Choroid plexus epithelial cell (primary cell): Measurements from ENCODE around the gene EIF2AK2.
A peak's percentile ranks its signal among the peaks of the same experiment; 100 is the strongest.

Experiments
- DNase-seq: peaks from one replicate; pipeline ENCODE4 v3.0.0-alpha.2; 2010; ENCODE audit warnings: low read depth
- H3K4me3 ChIP-seq: 2 replicates; pipeline ENCODE4 v1.5.1; 2011; ENCODE audit warnings: low read depth, mild to moderate bottlenecking, control low read depth, low read length, moderate library complexity
- TF ChIP-seq, protein P1 (sequence below): conservative IDR thresholded peaks from 2 replicates; pipeline ENCODE4 v1.5.1; 2011; ENCODE audit warnings: low read depth, mild to moderate bottlenecking, control low read depth, inconsistent platforms, low read length, moderate library complexity

EIF2AK2 gene

DNA sequence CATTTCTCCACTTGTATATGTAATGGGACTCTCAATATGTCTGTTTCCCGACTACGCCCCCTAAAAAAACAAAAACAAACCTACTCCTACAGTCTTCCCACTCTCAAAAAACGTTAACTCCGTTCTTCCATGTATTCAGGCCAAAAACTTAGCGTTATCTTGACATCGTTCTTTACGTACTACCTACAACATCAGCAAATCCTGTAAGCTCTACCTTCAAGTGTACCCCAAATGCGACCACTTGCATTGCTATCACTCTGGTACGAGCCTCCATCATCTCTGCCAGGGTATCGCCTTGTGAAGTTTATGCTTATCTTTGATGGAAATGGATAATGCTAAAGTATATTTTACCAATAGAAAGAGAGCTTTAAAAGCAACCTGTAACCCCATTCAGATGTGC, 72.0 kb downstream of the EIF2AK2 start:
- TF ChIP-seq, protein P1, sequence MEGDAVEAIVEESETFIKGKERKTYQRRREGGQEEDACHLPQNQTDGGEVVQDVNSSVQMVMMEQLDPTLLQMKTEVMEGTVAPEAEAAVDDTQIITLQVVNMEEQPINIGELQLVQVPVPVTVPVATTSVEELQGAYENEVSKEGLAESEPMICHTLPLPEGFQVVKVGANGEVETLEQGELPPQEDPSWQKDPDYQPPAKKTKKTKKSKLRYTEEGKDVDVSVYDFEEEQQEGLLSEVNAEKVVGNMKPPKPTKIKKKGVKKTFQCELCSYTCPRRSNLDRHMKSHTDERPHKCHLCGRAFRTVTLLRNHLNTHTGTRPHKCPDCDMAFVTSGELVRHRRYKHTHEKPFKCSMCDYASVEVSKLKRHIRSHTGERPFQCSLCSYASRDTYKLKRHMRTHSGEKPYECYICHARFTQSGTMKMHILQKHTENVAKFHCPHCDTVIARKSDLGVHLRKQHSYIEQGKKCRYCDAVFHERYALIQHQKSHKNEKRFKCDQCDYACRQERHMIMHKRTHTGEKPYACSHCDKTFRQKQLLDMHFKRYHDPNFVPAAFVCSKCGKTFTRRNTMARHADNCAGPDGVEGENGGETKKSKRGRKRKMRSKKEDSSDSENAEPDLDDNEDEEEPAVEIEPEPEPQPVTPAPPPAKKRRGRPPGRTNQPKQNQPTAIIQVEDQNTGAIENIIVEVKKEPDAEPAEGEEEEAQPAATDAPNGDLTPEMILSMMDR, result no peak
- peak overlapping the region; percentile 93 for H3K4me3 ChIP-seq
- no peak for DNase-seq

GRCh38 chr2:37083873-37084794, 72.6 kb downstream of the EIF2AK2 start, which contains the start of the genes GPATCH11 and HEATR5B:
GPATCH11 (plus strand) TSS chr2:37084518; CDS start chr2:37088382, 3,864 bp downstream.
HEATR5B (minus strand) TSS chr2:37084372; CDS start chr2:37083414, 958 bp downstream.
- peak within 1 kb of the TSS; percentile 93 for H3K4me3 ChIP-seq
- TF ChIP-seq, protein P1, result no peak
- peak; percentile 97 for DNase-seq

DNA sequence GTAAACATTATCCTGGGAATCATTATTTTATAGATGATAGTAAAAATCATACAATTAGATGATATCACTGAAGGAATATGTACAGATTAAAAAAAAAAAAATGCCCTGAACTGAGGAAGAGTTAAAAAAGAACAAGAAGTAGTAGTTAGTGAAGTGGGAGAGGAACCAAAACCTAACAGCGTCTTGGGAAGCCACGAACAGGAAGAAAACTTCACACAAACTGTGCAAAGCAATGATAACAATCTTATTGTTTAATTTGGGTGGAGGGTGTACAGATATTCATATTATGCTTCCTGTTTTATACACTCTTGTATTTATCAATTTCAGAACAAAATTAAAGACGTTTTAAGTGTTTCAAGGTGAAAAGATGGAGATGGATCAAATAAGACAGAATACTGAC, 76.1 kb downstream of the EIF2AK2 start:
- no peak overlapping the region for H3K4me3 ChIP-seq
- TF ChIP-seq, protein P1, result no peak
- DNase-seq, result no peak

DNA sequence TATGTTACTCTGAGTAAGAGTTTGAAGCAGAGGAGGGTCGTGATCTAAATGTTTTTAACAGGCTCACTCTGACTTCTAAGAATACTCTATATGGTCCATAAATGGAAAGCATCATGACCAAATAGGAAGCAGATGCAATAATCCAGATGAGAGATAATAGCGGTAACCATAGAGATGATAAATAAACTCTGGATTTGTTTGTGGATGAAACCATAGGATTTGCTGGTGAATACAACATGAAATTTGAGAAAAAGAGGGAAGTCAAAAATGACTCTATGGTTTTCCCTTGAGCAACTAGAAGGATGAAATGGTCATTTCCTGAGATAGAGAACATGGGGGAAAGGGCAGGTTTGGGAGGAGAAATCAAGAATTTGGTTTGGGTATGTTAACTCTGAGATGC, 76.5 kb downstream of the EIF2AK2 start:
- no peak for DNase-seq
- H3K4me3 ChIP-seq, result no peak overlapping the region
- TF ChIP-seq, protein P1, result no peak

DNA sequence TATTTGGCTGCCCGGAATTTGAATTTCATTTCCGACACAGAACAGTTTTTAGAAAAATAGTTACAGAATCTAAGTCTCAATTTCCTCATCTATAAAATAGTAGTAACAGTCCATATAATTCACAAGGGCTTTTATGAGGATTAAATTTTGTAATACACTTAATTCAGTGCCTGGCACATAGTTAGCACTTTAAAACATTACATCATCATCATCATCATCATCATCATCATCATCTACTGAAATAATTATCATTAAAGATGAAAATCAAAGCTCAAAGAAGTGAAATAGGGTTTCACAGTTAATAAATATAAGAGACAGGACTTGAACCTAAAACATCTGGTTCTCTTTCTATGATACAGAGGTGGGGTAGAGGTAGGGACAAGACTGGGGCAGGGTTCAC, 85.8 kb downstream of the EIF2AK2 start:
- H3K4me3 ChIP-seq, result no peak overlapping the region
- DNase-seq, result no peak
- TF ChIP-seq, protein P1, result no peak

GRCh38 chr2:37068686-37069085, 88.1 kb downstream of the EIF2AK2 start:
- no peak overlapping the region for H3K4me3 ChIP-seq
- TF ChIP-seq, protein P1, result no peak
- DNase-seq, result no peak
